GM18870 (cell line): ENCODE results near the gene BCCIP.
A peak's percentile ranks its signal among the peaks of the same experiment; 100 is the strongest.

Experiments
- ATAC-seq: cut with Tn5 transposase; IDR thresholded peaks from one replicate; pipeline ENCODE4 v1.9.1; 2021; ENCODE audit warnings: moderate library complexity; ENCODE audit not compliant: unreplicated experiment

BCCIP gene

GRCh38 chr10:125843603-125844329 lies 20.4 kb downstream of the BCCIP start:
- ATAC-seq, result no peak

GRCh38 chr10:125844751-125845221 lies 21.4 kb downstream of the BCCIP start:
- no peak for ATAC-seq

GRCh38 chr10:125845617-125846016 lies 22.3 kb downstream of the BCCIP start:
- no peak for ATAC-seq

- peak; percentile 69 for ATAC-seq
Measured at GRCh38 chr10:125846894-125847293, 23.5 kb downstream of the BCCIP start.

GRCh38 chr10:125848371-125848770 lies 25.0 kb downstream of the BCCIP start:
- ATAC-seq, result no peak

GRCh38 chr10:125848857-125849256 lies 25.5 kb downstream of the BCCIP start:
- no peak for ATAC-seq

- no peak for ATAC-seq
Measured at GRCh38 chr10:125849448-125849847, 26.1 kb downstream of the BCCIP start.

- no peak for ATAC-seq
Measured at GRCh38 chr10:125850766-125851731, 27.7 kb downstream of the BCCIP start.

- no peak for ATAC-seq
Measured at GRCh38 chr10:125852487-125852886, 29.1 kb downstream of the BCCIP start.

- no peak for ATAC-seq
Measured at GRCh38 chr10:125857185-125857760, 33.9 kb downstream of the BCCIP start.

- ATAC-seq, result no peak
Measured at GRCh38 chr10:125859128-125859817, 35.9 kb downstream of the BCCIP start.

- no peak for ATAC-seq
Measured at GRCh38 chr10:125865120-125865519, 41.8 kb downstream of the BCCIP start.

- ATAC-seq, result no peak
Measured at GRCh38 chr10:125866421-125867029, 43.2 kb downstream of the BCCIP start.

GRCh38 chr10:125868372-125868975 lies 45.1 kb downstream of the BCCIP start:
- ATAC-seq, result no peak

- ATAC-seq, result no peak
Measured at GRCh38 chr10:125871338-125871737, 48.0 kb downstream of the BCCIP start.

- no peak for ATAC-seq
Measured at GRCh38 chr10:125878957-125879835, 55.9 kb downstream of the BCCIP start.

GRCh38 chr10:125880719-125881118 lies 57.4 kb downstream of the BCCIP start:
- no peak for ATAC-seq

- ATAC-seq, result no peak
Measured at GRCh38 chr10:125881192-125881591, 57.8 kb downstream of the BCCIP start, which contains the start of gene DHX32. TSS of gene DHX32 (minus strand) at chr10:125881292. CDS start at chr10:125880824, 468 bp downstream.

- ATAC-seq, result no peak
Measured at GRCh38 chr10:125882596-125882995, 59.2 kb downstream of the BCCIP start.
